ENCODE data around the gene SMIM23. TPM values are rescaled to one million over a fixed set of nuclear protein-coding genes. Genes with fewer than 3 reads are reported as not detected.

SMIM23 gene
- not detected for total RNA-seq
- polyA plus RNA-seq = not detected
- 0 to 0.08 (median 0) reads per million in 6 experiments for total RNA-seq

DNA sequence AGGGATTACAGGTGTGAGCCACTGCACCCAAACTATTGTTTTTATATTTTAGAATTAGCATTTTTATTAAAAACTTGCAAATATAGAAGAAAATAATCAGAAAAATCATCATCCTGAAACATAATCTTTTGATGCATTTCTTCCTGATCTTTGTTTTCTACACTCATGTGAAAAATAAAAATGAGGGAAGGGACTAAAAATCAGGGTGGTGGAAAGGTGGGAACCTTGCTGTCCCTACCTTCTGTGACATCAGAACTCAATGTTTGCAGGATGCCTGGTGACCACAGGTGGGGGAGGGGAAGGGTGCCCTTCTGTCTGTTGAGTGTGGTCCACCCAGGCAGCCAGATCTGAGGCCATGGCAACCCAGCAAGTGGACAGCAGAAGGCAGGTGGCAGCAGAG is at the start of gene SMIM23:
Gene SMIM23, plus strand, starts transcription at position 301 of the 400 bp plus-strand sequence. Its CDS starts 55 bp downstream, at position 356.
- POLR2A ChIA-PET = no interaction called here
- DNase-seq = no peak
- Mint-ChIP-seq H3K36me3 (no peaks in the 10 kb centered on the region), H3K27me3 (peaks cover 9 to 18% (median 15%) of the 10 kb centered on the region in 5 donors), H3K4me3 (no peak within 1 kb of the TSS), H3K27ac (no peak within 1 kb of the TSS), H3K4me1 (no peaks in the 10 kb centered on the region), H3K9me3 (peaks cover 0 to 2% (median 0%) of the 10 kb centered on the region in 9 donors)
- no peak for ATAC-seq

GRCh38 chr5:171736976-171737891 is 48.4 kb upstream of the SMIM23 start:
- no peaks in the 10 kb centered on the region for H3K36me3 Mint-ChIP-seq
- H3K27me3 Mint-ChIP-seq = no peaks in the 10 kb centered on the region
- no peak overlapping the region for H3K4me3 Mint-ChIP-seq
- no peaks in the 10 kb centered on the region for H3K9me3 Mint-ChIP-seq
- ATAC-seq (no peak), DNase-seq (no peak)
- POLR2A ChIA-PET = no interaction called here
- no peak overlapping the region for H3K27ac Mint-ChIP-seq
- peaks cover 0 to 4% (median 0%) of the 10 kb centered on the region in 4 donors for H3K4me1 Mint-ChIP-seq

DNA sequence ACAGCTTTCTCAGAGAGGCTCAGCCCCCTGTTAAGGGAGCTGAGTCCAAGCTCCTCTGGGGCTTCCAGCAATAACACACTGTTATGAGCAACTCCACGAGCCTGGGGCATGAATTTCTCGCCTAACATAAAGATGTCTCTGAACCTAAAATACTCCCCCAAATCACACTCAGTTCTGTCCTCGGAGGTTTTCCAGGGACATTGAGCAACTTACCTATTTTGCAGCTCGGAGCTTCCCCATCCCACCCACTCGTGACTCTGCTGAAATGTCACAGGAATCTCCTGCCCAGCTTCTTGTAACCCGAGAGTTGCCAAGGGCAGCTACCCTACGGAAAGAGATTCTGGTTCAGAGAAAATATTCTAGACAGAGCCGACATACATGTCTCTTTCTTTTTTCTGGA is 47.1 kb upstream of the SMIM23 start:
- ATAC-seq (no peak), DNase-seq (no peak)
- H3K9me3 Mint-ChIP-seq = no peaks in the 10 kb centered on the region
- POLR2A ChIA-PET = no interaction called here
- H3K36me3 Mint-ChIP-seq = no peaks in the 10 kb centered on the region
- peaks cover 0 to 11% (median 0%) of the 10 kb centered on the region in 4 donors for H3K4me1 Mint-ChIP-seq
- H3K27me3 Mint-ChIP-seq = peaks cover 0 to 4% (median 0%) of the 10 kb centered on the region in 5 donors
- H3K4me3 Mint-ChIP-seq = no peak overlapping the region
- no peak overlapping the region for H3K27ac Mint-ChIP-seq

GRCh38 chr5:171739271-171739670 is 46.3 kb upstream of the SMIM23 start:
- Mint-ChIP-seq H3K4me3 (no peak overlapping the region), H3K9me3 (no peaks in the 10 kb centered on the region), H3K36me3 (no peaks in the 10 kb centered on the region), H3K4me1 (peaks cover 0 to 11% (median 0%) of the 10 kb centered on the region in 4 donors), H3K27ac (no peak overlapping the region), H3K27me3 (peaks cover 0 to 6% (median 0%) of the 10 kb centered on the region in 5 donors)
- ATAC-seq (no peak), DNase-seq (no peak)
- POLR2A ChIA-PET = no interaction called here

- DNase-seq (no peak), ATAC-seq (no peak)
- Mint-ChIP-seq H3K4me3 (no peak overlapping the region), H3K27ac (peak overlapping the region in 1 of 10 donors; percentile 34), H3K9me3 (no peaks in the 10 kb centered on the region), H3K36me3 (no peaks in the 10 kb centered on the region), H3K27me3 (peaks cover 0 to 9% (median 0%) of the 10 kb centered on the region in 5 donors), H3K4me1 (peaks cover 0 to 11% (median 0%) of the 10 kb centered on the region in 4 donors)
- POLR2A ChIA-PET = no interaction called here
These were observed 42.1 kb upstream of the SMIM23 start for GRCh38 chr5:171743436-171744076.

DNA sequence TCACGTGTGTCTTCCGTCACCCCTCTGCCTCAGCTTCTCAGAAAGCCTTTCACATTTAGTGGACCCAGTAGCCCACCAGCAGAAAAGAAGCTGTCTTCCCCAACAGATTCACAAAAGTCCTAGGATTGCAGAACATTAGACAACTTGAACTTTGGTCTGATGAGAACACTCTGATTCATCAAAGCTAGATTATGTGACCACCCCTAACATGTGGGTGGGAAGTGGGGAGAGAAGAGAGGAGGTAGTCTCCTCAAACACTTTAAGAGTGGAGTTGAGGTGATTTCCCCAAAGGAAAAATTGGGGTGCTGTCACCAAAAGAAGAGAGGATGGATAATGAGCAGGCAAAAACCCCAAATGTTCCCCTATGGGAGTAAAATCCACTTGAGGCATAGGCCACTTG is 41.4 kb upstream of the SMIM23 start:
- Mint-ChIP-seq H3K27ac (no peak overlapping the region), H3K27me3 (peaks cover 0 to 9% (median 0%) of the 10 kb centered on the region in 5 donors), H3K9me3 (no peaks in the 10 kb centered on the region), H3K4me3 (no peak overlapping the region), H3K36me3 (no peaks in the 10 kb centered on the region), H3K4me1 (peaks cover 0 to 11% (median 0%) of the 10 kb centered on the region in 4 donors)
- no peak for ATAC-seq
- no peak for DNase-seq
- POLR2A ChIA-PET = no interaction called here

DNA sequence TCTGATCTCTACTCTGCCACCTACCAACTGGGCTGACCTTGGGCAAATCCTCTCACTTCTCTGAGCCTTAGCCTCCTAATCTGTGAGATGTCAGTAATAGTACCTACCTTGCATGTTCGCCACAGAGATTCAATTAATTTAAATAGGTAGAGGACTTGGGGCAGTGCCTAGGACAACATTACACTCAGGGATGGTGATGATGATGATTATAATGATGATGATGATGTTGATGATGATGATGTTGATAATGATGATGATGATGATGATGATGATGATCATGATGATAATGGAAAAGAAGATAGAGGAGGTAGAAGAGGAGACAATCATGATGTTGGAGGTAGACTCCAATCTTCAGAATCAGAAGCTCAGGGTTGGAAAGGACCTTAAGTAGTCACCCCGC is 40.7 kb upstream of the SMIM23 start:
- no peak for DNase-seq
- POLR2A ChIA-PET = no interaction called here
- no peak overlapping the region for H3K4me3 Mint-ChIP-seq

GRCh38 chr5:171745602-171746001 is 40.0 kb upstream of the SMIM23 start:
- no peak overlapping the region for H3K4me3 Mint-ChIP-seq
- POLR2A ChIA-PET = no interaction called here
- H3K4me1 Mint-ChIP-seq = peaks cover 0 to 11% (median 0%) of the 10 kb centered on the region in 4 donors
- DNase-seq (no peak), ATAC-seq (no peak)
- H3K36me3 Mint-ChIP-seq = no peaks in the 10 kb centered on the region
- no peaks in the 10 kb centered on the region for H3K9me3 Mint-ChIP-seq
- H3K27me3 Mint-ChIP-seq = peaks cover 0 to 9% (median 0%) of the 10 kb centered on the region in 5 donors
- no peak overlapping the region for H3K27ac Mint-ChIP-seq

More for the DNA sequence above, 40.7 kb upstream of the SMIM23 start:
- ATAC-seq = no peak
- Mint-ChIP-seq H3K27ac (no peak overlapping the region), H3K36me3 (no peaks in the 10 kb centered on the region), H3K4me1 (peaks cover 0 to 11% (median 0%) of the 10 kb centered on the region in 4 donors), H3K9me3 (no peaks in the 10 kb centered on the region), H3K27me3 (peaks cover 0 to 9% (median 0%) of the 10 kb centered on the region in 5 donors)

- Mint-ChIP-seq H3K27ac (no peak overlapping the region), H3K27me3 (peaks cover 0 to 11% (median 3%) of the 10 kb centered on the region in 5 donors), H3K4me1 (peaks cover 0 to 7% (median 0%) of the 10 kb centered on the region in 4 donors), H3K4me3 (no peak overlapping the region), H3K36me3 (no peaks in the 10 kb centered on the region), H3K9me3 (no peaks in the 10 kb centered on the region)
- ATAC-seq (no peak), DNase-seq (no peak)
- POLR2A ChIA-PET = no interaction called here
These were observed 38.4 kb upstream of the SMIM23 start for GRCh38 chr5:171747061-171747859.

GRCh38 chr5:171748720-171749119 is 36.9 kb upstream of the SMIM23 start:
- no peak for DNase-seq
- POLR2A ChIA-PET = no interaction called here

DNA sequence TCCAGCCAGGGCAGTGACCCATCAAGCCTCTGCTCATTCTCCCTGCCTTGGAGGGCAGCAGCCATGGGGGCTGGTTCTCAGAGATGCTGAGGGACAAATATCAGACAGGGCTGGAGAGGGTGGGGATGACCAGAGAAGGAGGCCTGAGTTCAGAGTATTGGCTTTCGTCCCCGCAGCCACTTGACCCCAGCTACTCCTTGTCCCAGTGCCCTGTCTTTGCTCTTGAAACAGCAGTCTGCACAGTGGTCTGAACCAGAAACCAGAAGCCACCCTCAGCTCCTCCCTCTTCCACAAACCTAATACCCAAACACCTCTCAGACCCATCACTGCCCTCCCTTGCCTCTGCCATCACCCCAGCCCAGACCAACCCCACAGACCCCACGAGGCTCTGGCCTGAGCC is 36.3 kb upstream of the SMIM23 start:
- Mint-ChIP-seq H3K4me1 (no peaks in the 10 kb centered on the region), H3K27ac (no peak overlapping the region), H3K9me3 (no peaks in the 10 kb centered on the region), H3K27me3 (peaks cover 0 to 4% (median 3%) of the 10 kb centered on the region in 5 donors), H3K4me3 (no peak overlapping the region), H3K36me3 (no peaks in the 10 kb centered on the region)
- POLR2A ChIA-PET = no interaction called here
- no peak for ATAC-seq
- DNase-seq = no peak

More at GRCh38 chr5:171748720-171749119, 36.9 kb upstream of the SMIM23 start:
- Mint-ChIP-seq H3K27ac (no peak overlapping the region), H3K4me1 (no peaks in the 10 kb centered on the region), H3K27me3 (peaks cover 0 to 8% (median 3%) of the 10 kb centered on the region in 5 donors), H3K36me3 (no peaks in the 10 kb centered on the region), H3K4me3 (no peak overlapping the region), H3K9me3 (no peaks in the 10 kb centered on the region)
- ATAC-seq = no peak

- Mint-ChIP-seq H3K36me3 (no peaks in the 10 kb centered on the region), H3K4me3 (no peak overlapping the region), H3K27ac (no peak overlapping the region), H3K4me1 (no peaks in the 10 kb centered on the region), H3K27me3 (peaks cover 0 to 6% (median 3%) of the 10 kb centered on the region in 5 donors), H3K9me3 (no peaks in the 10 kb centered on the region)
- no peak for DNase-seq
- POLR2A ChIA-PET = no interaction called here
- ATAC-seq = no peak
These were observed 35.3 kb upstream of the SMIM23 start for GRCh38 chr5:171750311-171750788.
